GM21526 (cell line): ENCODE data around the gene ARHGEF39.
"Not testable (repeated sequence)": the region's sequence is repeated elsewhere in the genome, so short reads cannot be mapped to it uniquely, and the experiment has no call there.

Experiments
- ATAC-seq: cut with Tn5 transposase; IDR thresholded peaks from one replicate; pipeline ENCODE4 v1.9.1; 2021; ENCODE audit warnings: moderate library complexity; ENCODE audit not compliant: unreplicated experiment, low FRiP score

The ARHGEF39 gene

GRCh38 chr9:35628389-35628991 lies 36.5 kb downstream of the ARHGEF39 start:
- ATAC-seq: no peak

GRCh38 chr9:35627575-35627974 lies 37.4 kb downstream of the ARHGEF39 start:
- ATAC-seq: no peak

- no peak for ATAC-seq
Measured at GRCh38 chr9:35619800-35620158, 45.2 kb downstream of the ARHGEF39 start.

GRCh38 chr9:35618854-35619799 lies 45.9 kb downstream of the ARHGEF39 start:
- ATAC-seq: no peak

- ATAC-seq: no peak
Measured at GRCh38 chr9:35618325-35618727, 46.7 kb downstream of the ARHGEF39 start, which contains the start of gene CD72. Gene CD72, minus strand, starts transcription at chr9:35618413. Its CDS starts 110 bp downstream, at chr9:35618303.

- ATAC-seq: no peak
Measured at GRCh38 chr9:35617548-35617947, 47.4 kb downstream of the ARHGEF39 start.

GRCh38 chr9:35616681-35617459 lies 48.1 kb downstream of the ARHGEF39 start:
- no peak for ATAC-seq

GRCh38 chr9:35615981-35616680 lies 48.9 kb downstream of the ARHGEF39 start:
- ATAC-seq: no peak

- ATAC-seq: no peak
Measured at GRCh38 chr9:35612843-35613242, 52.2 kb downstream of the ARHGEF39 start.

- ATAC-seq: not testable (repeated sequence)
Measured at GRCh38 chr9:35612066-35612465, 52.9 kb downstream of the ARHGEF39 start.

- no peak for ATAC-seq
Measured at GRCh38 chr9:35611230-35611797, 53.7 kb downstream of the ARHGEF39 start.

GRCh38 chr9:35609820-35610163 lies 55.2 kb downstream of the ARHGEF39 start:
- ATAC-seq: no peak
